Right cardiac atrium (tissue), 5 donors: ENCODE data around the gene OR6S1. TPM values are rescaled to one million over a fixed set of nuclear protein-coding genes. Genes with fewer than 3 reads are reported as not detected.

ENCODE experiments used
- ATAC-seq, 2 donors: fragments of 200-7000 bp; cut with Tn5 transposase; one replicate each; pipeline versions ENCODE4 v1.8.0 to v1.9.1; 2020; ENCODE audit warnings: moderate library complexity in 2 of 2, mild to moderate bottlenecking in 1 of 2
- DNase-seq, 3 donors: peaks; one replicate each; pipeline ENCODE4 v3.0.0-alpha.2; 2020
- H3K27ac ChIP-seq: one replicate; pipeline ENCODE4 v1.5.1; 2013; ENCODE audit warnings: mild to moderate bottlenecking, low read length, control low read depth, moderate library complexity
- H3K27me3 ChIP-seq: one replicate; pipeline ENCODE4 v1.6.1; 2013; ENCODE audit not compliant: control insufficient read depth, insufficient read depth
- H3K4me1 ChIP-seq: one replicate; pipeline ENCODE4 v1.6.1; 2013; ENCODE audit warnings: low read length; ENCODE audit not compliant: control insufficient read depth, insufficient read depth
- H3K4me3 ChIP-seq: one replicate; pipeline ENCODE4 v1.5.1; 2013; ENCODE audit warnings: low read length, control low read depth
- H3K9me3 ChIP-seq: one replicate; pipeline ENCODE4 v1.6.1; 2013; ENCODE audit warnings: low read length; ENCODE audit not compliant: control insufficient read depth
- WGBS: extraction: QIAGEN DNeasy Blood & Tissue Kit; methylation state at CpG from one replicate; pipeline ENCODE4 v1.1.7; 2013; 5-methylcytosine and 5-hydroxymethylcytosine counted together
- intact Hi-C, 4 donors: fragments of 100-400 bp; cut with DNase I; formaldehyde crosslinking; loops; one replicate each; pipeline versions ENCODE4 v1.11.0 to v1.14.0; 2022 to 2023
- polyA plus RNA-seq: library from polyadenylated mRNA; stranded (reverse); fragments of 200-250 nt; gene quantifications from one replicate; pipeline ENCODE4 v1.2.3, GENCODE V29; 2013
- total RNA-seq, 4 donors: library from RNA; stranded (reverse); fragmentation: NEBNext Ultra II Directional; extraction: Animal tissue kit (Norgen Biotek cat#: 25700); gene quantifications; one replicate each; pipeline ENCODE4 v1.2.1, GENCODE V29; 2021
- donor health status: healthy with polysubstance abuse.
- donor health status: DM: no; HTN: yes; CAD: no.
- donor health status: DM: no; HTN: no; CAD: no.
- donor health status: DM: no; HTN: yes; CAD: no; lungs with severe emphysema.
- donor health status: DM: yes; HTN: yes; CAD: no.

OR6S1 gene
- total and polyA plus RNA-seq, 5 donors: not detected

GRCh38 chr14:20591235-20591634 lies 50.3 kb downstream of the OR6S1 start, which contains the start of gene RNASE12:
Gene RNASE12 (minus strand): TSS chr14:20591376. CDS start chr14:20590723, 653 bp downstream.
- H3K4me3 ChIP-seq: no peak within 1 kb of the TSS
- no peaks in the 10 kb centered on the region for H3K4me1 ChIP-seq
- no peaks in the 10 kb centered on the region for H3K27me3 ChIP-seq
- 79% methylated on average over 4 of the region's 4 CpGs for whole genome bisulfite sequencing
- no peak within 1 kb of the TSS for H3K27ac ChIP-seq
- no peaks in the 10 kb centered on the region for H3K9me3 ChIP-seq
- DNase-seq (no peak), ATAC-seq (no peak)
- intact Hi-C loops: no loop called here

Other genes with a start within 250 kb of the OR6S1 start
- 10 to 100 TPM in 3 of 4 donors, 1 to 10 TPM in 1; 7.4 to 14.1 (median 13.1) TPM for gene TEP1, start 228.2 kb downstream of the OR6S1 start, total RNA-seq
- gene TEP1, start 228.2 kb downstream of the OR6S1 start, polyA plus RNA-seq: 7.9 TPM
- gene KLHL33, start 205.5 kb downstream of the OR6S1 start, total RNA-seq: 1 to 10 TPM in 2 of 4 donors, under 1 TPM in 2; 0.33 to 1.7 (median 0.92) TPM
- 0.68 TPM for gene KLHL33, start 205.5 kb downstream of the OR6S1 start, polyA plus RNA-seq
- 10 to 100 TPM; 17.6 to 21.9 (median 19.5) TPM for gene OSGEP, start 186.9 kb downstream of the OR6S1 start, total RNA-seq
- gene OSGEP, start 186.9 kb downstream of the OR6S1 start, polyA plus RNA-seq: 18.1 TPM
- 10 to 100 TPM; 71.5 to 95.2 (median 90.3) TPM for gene APEX1, start 186.5 kb downstream of the OR6S1 start, total RNA-seq
- gene APEX1, start 186.5 kb downstream of the OR6S1 start, polyA plus RNA-seq: 75.8 TPM
- 10 to 100 TPM; 16.2 to 23.7 (median 23.4) TPM for gene PIP4P1, start 180.3 kb downstream of the OR6S1 start, total RNA-seq
- 21.0 TPM for gene PIP4P1, start 180.3 kb downstream of the OR6S1 start, polyA plus RNA-seq
- gene PNP, start 172.3 kb downstream of the OR6S1 start, total RNA-seq: 10 to 100 TPM in 1 of 4 donors, 1 to 10 TPM in 3; 6.2 to 17.2 (median 7.2) TPM
- 8.6 TPM for gene PNP, start 172.3 kb downstream of the OR6S1 start, polyA plus RNA-seq
- gene RNASE10, start 136.2 kb downstream of the OR6S1 start, total RNA-seq: under 1 TPM in 3 of 4 donors, not detected in 1; 0.21 to 0.31 (median 0.26) TPM
- gene RNASE10, start 136.2 kb downstream of the OR6S1 start, polyA plus RNA-seq: not detected
- gene RNASE9, start 80.6 kb downstream of the OR6S1 start, total RNA-seq: not detected
- not detected for gene RNASE9, start 80.6 kb downstream of the OR6S1 start, polyA plus RNA-seq
- gene RNASE11, start 53.7 kb downstream of the OR6S1 start, total RNA-seq: not detected
- gene RNASE11, start 53.7 kb downstream of the OR6S1 start, polyA plus RNA-seq: not detected
- not detected for gene RNASE12, start 50.3 kb downstream of the OR6S1 start, total RNA-seq
- not detected for gene RNASE12, start 50.3 kb downstream of the OR6S1 start, polyA plus RNA-seq
- gene RNASE4, start 42.9 kb upstream of the OR6S1 start, total RNA-seq: 10 to 100 TPM; 18.0 to 20.0 (median 19.0) TPM
- gene RNASE4, start 42.9 kb upstream of the OR6S1 start, polyA plus RNA-seq: 31.3 TPM
- gene ANG, start 47.1 kb upstream of the OR6S1 start, total RNA-seq: 1 to 10 TPM; 6.1 to 7.9 (median 7.1) TPM
- gene ANG, start 47.1 kb upstream of the OR6S1 start, polyA plus RNA-seq: 11.0 TPM
- not detected for gene EDDM3A, start 104.2 kb upstream of the OR6S1 start, total RNA-seq
- gene EDDM3A, start 104.2 kb upstream of the OR6S1 start, polyA plus RNA-seq: not detected
- gene EDDM3B, start 126.7 kb upstream of the OR6S1 start, total RNA-seq: not detected
- gene EDDM3B, start 126.7 kb upstream of the OR6S1 start, polyA plus RNA-seq: not detected
- 10 to 100 TPM in 2 of 4 donors, 1 to 10 TPM in 2; 5.2 to 13.9 (median 8.6) TPM for gene RNASE6, start 139.6 kb upstream of the OR6S1 start, total RNA-seq
- 2.4 TPM for gene RNASE6, start 139.6 kb upstream of the OR6S1 start, polyA plus RNA-seq
- gene RNASE1, start 161.2 kb upstream of the OR6S1 start, total RNA-seq: 100 to 1,000 TPM; 256 to 394 (median 314) TPM
- gene RNASE1, start 161.2 kb upstream of the OR6S1 start, polyA plus RNA-seq: 290 TPM
- under 1 TPM in 1 of 4 donors, not detected in 3; 0.69 TPM for gene RNASE3, start 249.7 kb upstream of the OR6S1 start, total RNA-seq
- gene RNASE3, start 249.7 kb upstream of the OR6S1 start, polyA plus RNA-seq: 0.14 TPM